ENCODE results near the gene SLC6A3.

The SLC6A3 gene

DNA sequence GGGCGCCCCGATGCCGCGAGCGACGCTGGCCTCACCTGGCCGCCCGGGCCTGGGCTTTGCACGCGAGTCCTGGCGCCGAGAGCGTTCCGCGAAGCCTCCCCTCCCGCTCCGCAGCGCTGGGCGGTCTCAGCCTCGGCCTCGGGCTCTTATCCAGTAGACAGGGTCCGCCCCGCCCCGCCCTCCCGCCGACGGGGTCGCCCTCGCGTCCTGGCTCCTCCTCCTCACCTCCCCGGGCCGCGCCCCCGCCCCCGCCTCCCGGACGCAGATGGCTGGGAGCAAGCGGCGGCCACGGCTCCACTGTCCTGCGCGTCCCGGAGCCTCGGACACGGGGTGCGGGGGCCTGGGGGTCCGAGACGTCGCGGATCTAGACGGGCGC, at the start of gene SLC6A3:
Gene SLC6A3 (minus strand): TSS at position 128 of the 376 bp plus-strand sequence. CDS start 2,243 bp downstream, outside the sequence.
- peaks cover 31% of the 10 kb centered on the region for H3K27me3 Mint-ChIP-seq

GRCh38 chr5:1493941-1494340, 48.7 kb upstream of the SLC6A3 start:
- Mint-ChIP-seq H3K4me1 (peaks cover 78% of the 10 kb centered on the region), H3K36me3 (peaks cover 8% of the 10 kb centered on the region), H3K9me3 (no peaks in the 10 kb centered on the region), H3K4me3 (peak overlapping the region; percentile 90), H3K27ac (peak overlapping the region; percentile 99), H3K27me3 (no peaks in the 10 kb centered on the region)
- no peak for DNase-seq (ENCODE audit: low spot score in 2 of 2)
- ATAC-seq (ENCODE audit: low read depth), result no peak

More for the DNA sequence above, at the start of gene SLC6A3:
- Mint-ChIP-seq H3K4me3 (peak within 1 kb of the TSS; percentile 36), H3K36me3 (peaks cover under 1% of the 10 kb centered on the region), H3K9me3 (peaks cover 2% of the 10 kb centered on the region), H3K4me1 (peaks cover 5% of the 10 kb centered on the region), H3K27ac (no peak within 1 kb of the TSS)
- DNase-seq (ENCODE audit: low spot score in 2 of 2), result no peak
- ATAC-seq (ENCODE audit: low read depth), result peak; percentile 22

DNA sequence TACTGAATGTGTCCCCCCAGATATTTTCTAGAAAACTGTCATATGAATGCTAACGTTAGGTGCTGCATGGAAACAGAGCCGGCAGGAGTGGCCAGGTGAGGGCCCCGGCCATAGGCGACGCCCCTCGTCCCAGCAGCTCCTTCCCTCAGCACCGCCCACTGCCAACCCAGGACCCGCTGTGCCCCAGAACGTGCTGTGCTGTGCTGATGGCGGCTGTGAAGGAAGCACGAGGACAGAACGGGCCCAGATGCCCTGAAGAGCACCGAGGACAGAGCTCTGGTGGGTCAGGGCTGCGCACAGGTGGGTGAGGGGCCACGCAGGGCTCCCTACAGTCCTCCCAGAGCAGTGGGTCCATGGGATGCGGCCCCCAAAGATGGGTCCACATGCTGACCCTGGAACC, 48.2 kb upstream of the SLC6A3 start:
- peaks cover 78% of the 10 kb centered on the region for H3K4me1 Mint-ChIP-seq
- no peaks in the 10 kb centered on the region for H3K27me3 Mint-ChIP-seq
- peaks cover 11% of the 10 kb centered on the region for H3K36me3 Mint-ChIP-seq
- ATAC-seq (ENCODE audit: low read depth) (no peak), DNase-seq (ENCODE audit: low spot score in 2 of 2) (no peak)
- peak overlapping the region; percentile 99 for H3K27ac Mint-ChIP-seq
- H3K4me3 Mint-ChIP-seq, result peak overlapping the region; percentile 90
- no peaks in the 10 kb centered on the region for H3K9me3 Mint-ChIP-seq

DNA sequence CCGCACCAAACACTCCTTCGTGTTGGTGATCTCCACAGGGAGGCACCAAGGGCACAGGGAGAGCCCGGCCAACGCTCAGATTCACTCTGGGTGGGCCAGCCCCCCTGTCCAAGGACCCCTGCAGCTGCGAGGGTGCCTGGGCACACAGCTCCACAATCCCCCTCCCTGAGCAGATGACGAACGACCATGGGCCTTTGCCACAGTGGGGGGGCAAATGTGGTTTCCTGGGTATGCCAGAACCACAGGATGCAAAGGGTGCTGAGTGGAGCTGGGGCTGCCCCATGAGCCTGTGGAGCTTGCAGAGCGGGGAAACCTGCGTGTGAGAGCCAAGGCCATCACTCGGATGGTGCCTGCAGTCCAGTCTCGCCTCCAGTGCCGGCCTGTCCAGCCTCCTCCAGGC, 47.5 kb upstream of the SLC6A3 start:
- no peaks in the 10 kb centered on the region for H3K9me3 Mint-ChIP-seq
- no peaks in the 10 kb centered on the region for H3K27me3 Mint-ChIP-seq
- DNase-seq (ENCODE audit: low spot score in 2 of 2), result no peak
- H3K4me3 Mint-ChIP-seq, result peak overlapping the region; percentile 90
- H3K27ac Mint-ChIP-seq, result peak overlapping the region; percentile 99
- peaks cover 77% of the 10 kb centered on the region for H3K4me1 Mint-ChIP-seq
- peak; percentile 6 for ATAC-seq (ENCODE audit: low read depth)
- H3K36me3 Mint-ChIP-seq, result peaks cover 13% of the 10 kb centered on the region

- Mint-ChIP-seq H3K4me1 (peaks cover 71% of the 10 kb centered on the region), H3K27me3 (no peaks in the 10 kb centered on the region), H3K9me3 (no peaks in the 10 kb centered on the region), H3K36me3 (peaks cover 23% of the 10 kb centered on the region), H3K4me3 (peak overlapping the region; percentile 64), H3K27ac (peak overlapping the region; percentile 99)
- ATAC-seq (ENCODE audit: low read depth), result peak; percentile 24
- no peak for DNase-seq (ENCODE audit: low spot score in 2 of 2)
These were observed 45.1 kb upstream of the SLC6A3 start for GRCh38 chr5:1490376-1490775.

DNA sequence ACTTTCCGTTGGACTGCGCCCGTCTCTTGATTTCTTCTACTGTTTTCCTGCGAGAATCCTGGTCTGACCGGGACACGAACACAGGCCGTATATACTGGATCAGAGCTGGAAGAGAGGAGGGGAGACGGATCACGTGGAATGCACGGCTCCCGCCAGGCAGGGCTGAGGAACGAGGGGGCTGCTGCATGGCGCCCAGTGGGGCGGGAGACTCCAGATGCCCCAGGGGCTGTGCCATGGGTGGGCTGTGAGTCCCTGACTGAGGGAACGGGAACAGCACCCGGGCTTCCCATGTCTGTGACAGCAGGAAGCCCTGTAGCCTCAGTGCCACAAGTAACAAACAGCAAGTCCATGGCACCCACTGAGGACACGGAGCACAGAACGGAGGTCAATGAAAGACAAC, 44.5 kb upstream of the SLC6A3 start:
- no peak for ATAC-seq (ENCODE audit: low read depth)
- no peaks in the 10 kb centered on the region for H3K9me3 Mint-ChIP-seq
- H3K36me3 Mint-ChIP-seq, result peaks cover 23% of the 10 kb centered on the region
- H3K4me1 Mint-ChIP-seq, result peaks cover 71% of the 10 kb centered on the region
- H3K27me3 Mint-ChIP-seq, result no peaks in the 10 kb centered on the region
- H3K4me3 Mint-ChIP-seq, result peak overlapping the region; percentile 64
- DNase-seq (ENCODE audit: low spot score in 2 of 2), result no peak
- peak overlapping the region; percentile 99 for H3K27ac Mint-ChIP-seq

DNA sequence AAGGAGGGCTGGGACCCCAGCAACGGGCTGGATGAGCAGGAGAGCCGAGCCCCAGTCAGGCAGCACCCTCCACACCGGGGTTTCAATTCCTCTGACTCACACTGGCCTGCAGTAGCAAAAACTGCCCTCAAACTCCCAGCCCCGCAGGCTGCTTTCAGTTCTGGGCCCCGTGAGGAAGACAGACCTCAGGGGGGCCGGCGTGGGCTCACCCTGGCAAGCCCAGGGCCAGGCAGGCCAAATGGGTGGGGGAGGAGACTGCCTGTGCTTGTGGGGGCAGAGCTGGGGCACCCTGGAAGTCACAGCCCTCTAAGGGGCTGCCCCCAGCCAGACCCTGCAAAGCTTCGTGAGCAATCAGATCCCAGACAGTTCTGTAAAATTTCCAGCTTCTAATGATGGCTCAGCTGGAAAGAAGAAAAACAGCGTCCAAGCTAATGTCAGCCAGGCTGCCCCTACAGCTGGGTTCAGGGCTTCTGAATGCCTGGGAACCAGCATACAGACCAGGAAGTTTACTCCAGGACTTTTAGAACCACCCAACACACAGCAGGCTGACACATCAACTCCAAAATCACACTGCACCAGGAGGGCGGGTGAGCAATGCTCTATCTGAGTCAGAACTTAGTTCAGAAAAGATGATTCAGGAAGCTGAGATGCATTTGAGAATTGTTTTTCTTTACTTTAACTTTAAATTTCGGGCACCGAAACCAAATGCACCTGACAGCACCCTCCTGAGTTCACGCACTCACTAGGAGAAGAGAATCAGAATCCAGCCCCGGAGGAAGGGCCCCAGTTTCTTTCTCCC, 43.8 kb upstream of the SLC6A3 start:
- H3K27ac Mint-ChIP-seq, result peak overlapping the region; percentile 99
- peaks cover 70% of the 10 kb centered on the region for H3K4me1 Mint-ChIP-seq
- peak overlapping the region; percentile 64 for H3K4me3 Mint-ChIP-seq
- DNase-seq (ENCODE audit: low spot score in 2 of 2) (no peak), ATAC-seq (ENCODE audit: low read depth) (peak; percentile 27)
- H3K27me3 Mint-ChIP-seq, result no peaks in the 10 kb centered on the region
- H3K36me3 Mint-ChIP-seq, result peaks cover 23% of the 10 kb centered on the region
- no peaks in the 10 kb centered on the region for H3K9me3 Mint-ChIP-seq

DNA sequence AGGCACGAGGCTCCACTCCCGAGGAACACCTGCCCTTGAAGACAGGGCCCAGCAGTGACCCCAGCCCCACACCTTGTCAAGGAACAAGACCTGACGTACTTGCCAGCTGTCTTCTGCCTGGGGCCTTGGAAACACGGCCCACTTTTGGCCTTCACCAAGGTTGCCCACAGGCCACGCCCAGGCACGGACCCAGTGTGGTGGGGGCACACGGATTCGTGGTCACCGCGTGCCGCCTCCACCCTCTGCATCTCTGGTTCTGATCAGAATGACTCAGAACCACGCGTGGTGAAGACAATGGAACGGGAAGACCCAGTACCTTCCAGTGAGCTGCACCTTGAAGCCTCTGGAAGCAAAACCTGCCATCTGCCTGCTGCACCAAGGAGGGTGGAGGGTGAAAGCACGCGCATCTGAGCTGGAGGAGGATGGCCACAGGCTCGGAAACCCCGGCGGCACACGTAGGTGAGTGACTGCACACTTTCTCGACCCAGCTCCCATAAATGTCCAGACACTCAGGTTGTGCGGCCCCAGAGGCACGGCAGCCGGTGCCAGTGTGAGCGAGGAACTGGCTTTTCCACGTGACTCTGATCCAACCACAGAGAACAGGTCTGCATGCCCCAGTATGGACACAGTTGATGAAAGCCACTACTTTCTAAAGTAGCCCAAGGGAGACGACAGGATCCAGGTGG, 42.0 kb upstream of the SLC6A3 start:
- Mint-ChIP-seq H3K27me3 (no peaks in the 10 kb centered on the region), H3K4me1 (peaks cover 64% of the 10 kb centered on the region), H3K9me3 (no peaks in the 10 kb centered on the region), H3K4me3 (peak overlapping the region; percentile 66), H3K27ac (peak overlapping the region; percentile 99), H3K36me3 (peaks cover 27% of the 10 kb centered on the region)
- DNase-seq (ENCODE audit: low spot score in 2 of 2) (no peak), ATAC-seq (ENCODE audit: low read depth) (no peak)

GRCh38 chr5:1486271-1486670, 41.0 kb upstream of the SLC6A3 start:
- ATAC-seq (ENCODE audit: low read depth) (no peak), DNase-seq (ENCODE audit: low spot score in 2 of 2) (no peak)
- Mint-ChIP-seq H3K27me3 (no peaks in the 10 kb centered on the region), H3K4me3 (peak overlapping the region; percentile 74), H3K9me3 (no peaks in the 10 kb centered on the region), H3K36me3 (peaks cover 27% of the 10 kb centered on the region), H3K4me1 (peaks cover 70% of the 10 kb centered on the region), H3K27ac (peak overlapping the region; percentile 99)

- DNase-seq (ENCODE audit: low spot score in 2 of 2) (no peak), ATAC-seq (ENCODE audit: low read depth) (no peak)
- Mint-ChIP-seq H3K4me1 (peaks cover 67% of the 10 kb centered on the region), H3K4me3 (peak overlapping the region; percentile 74), H3K27me3 (no peaks in the 10 kb centered on the region), H3K9me3 (no peaks in the 10 kb centered on the region), H3K27ac (peak overlapping the region; percentile 99), H3K36me3 (peaks cover 26% of the 10 kb centered on the region)
These were observed 40.4 kb upstream of the SLC6A3 start for GRCh38 chr5:1485579-1486118.

DNA sequence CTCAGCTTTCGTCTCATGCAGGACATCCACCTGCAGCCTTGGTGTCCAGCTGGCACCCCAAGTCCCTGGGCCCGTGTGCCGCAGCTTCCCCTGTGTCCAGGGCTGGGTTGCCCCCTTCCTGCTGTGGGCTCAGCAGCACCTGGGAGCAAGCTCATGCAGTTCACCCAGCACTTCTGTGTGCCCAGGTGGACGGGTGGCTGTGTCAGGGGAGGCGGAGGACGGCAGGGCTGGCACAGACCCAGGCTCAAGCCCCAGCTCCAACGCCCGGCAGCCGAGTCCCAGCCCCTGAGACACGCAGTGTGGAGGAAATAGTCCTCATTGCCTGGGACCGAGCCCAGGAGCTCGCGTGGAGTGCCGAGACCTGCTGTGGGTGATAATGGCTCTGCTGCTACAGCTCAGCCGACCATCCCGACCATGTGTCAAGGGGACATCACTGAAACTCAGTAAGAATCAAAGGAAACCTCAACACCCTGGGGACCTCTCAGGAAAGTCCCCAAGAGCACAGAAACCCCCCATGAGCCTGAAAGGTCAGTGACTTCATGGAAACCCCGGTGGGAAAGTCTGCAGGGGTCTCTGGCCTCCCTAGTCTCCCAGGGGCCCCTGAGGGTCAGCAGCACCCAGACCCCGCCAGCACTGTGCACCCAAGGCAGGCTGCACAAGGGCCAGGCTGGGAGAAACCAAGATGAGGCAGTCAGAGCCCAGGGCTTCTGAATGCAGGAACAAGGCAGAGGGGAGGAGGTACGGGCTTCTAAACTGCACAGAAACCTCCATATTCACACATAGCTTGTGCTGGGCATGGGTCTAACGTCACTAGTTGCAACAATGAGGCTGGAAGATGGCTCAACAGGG, 39.7 kb upstream of the SLC6A3 start:
- peak; percentile 81 to 83 for DNase-seq (ENCODE audit: low spot score in 2 of 2)
- Mint-ChIP-seq H3K4me1 (peaks cover 68% of the 10 kb centered on the region), H3K36me3 (peaks cover 31% of the 10 kb centered on the region), H3K27me3 (no peaks in the 10 kb centered on the region), H3K27ac (peak overlapping the region; percentile 99), H3K9me3 (no peaks in the 10 kb centered on the region), H3K4me3 (peak overlapping the region; percentile 74)
- peak; percentile 79 for ATAC-seq (ENCODE audit: low read depth)

DNA sequence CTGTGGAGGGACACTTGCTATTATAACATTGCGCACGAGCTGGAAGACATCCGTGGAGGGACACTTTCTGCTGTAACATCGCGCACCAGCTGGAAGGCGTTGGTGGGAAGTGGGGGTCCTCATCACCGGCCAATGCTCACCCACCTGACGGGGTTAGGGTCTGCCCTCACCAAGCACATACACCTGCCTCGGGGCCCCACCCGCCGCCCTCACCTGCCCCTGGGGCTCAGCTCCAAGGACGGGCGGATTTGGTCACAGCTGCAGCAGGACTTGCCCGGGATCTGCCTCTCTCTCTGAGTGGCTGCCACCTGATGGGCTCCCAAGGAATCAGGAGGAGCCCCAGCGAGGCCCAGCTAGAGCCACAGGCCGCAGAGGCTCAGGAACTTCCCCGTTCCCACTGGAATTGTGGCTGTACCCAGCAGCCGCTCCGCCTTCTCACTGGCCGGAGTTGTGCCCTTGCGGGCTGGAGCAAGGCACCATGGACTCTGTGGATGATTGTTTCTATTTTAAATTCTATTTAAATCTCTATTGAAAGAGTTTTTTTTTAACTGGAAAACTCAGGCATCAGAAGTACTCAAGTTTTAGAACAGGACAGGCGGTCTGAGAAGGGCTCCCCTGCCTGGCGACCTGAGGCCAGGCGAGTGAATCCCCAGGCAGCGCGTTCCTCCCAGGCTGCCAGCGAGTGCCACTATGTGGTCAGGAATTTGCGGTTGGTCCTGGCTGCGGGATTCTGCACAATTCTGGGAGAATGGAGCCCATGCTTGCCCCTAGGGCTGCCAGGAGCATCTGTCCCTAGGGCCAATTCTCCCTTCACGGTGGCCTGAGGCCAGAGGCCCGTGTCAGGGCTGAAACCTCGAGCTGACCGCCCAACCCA, 38.9 kb upstream of the SLC6A3 start:
- DNase-seq (ENCODE audit: low spot score in 2 of 2) (no peak), ATAC-seq (ENCODE audit: low read depth) (no peak)
- Mint-ChIP-seq H3K9me3 (no peaks in the 10 kb centered on the region), H3K4me3 (peak overlapping the region; percentile 74), H3K27me3 (no peaks in the 10 kb centered on the region), H3K36me3 (peaks cover 31% of the 10 kb centered on the region), H3K4me1 (peaks cover 63% of the 10 kb centered on the region), H3K27ac (peak overlapping the region; percentile 99)

- Mint-ChIP-seq H3K9me3 (no peaks in the 10 kb centered on the region), H3K4me3 (peak overlapping the region; percentile 15), H3K36me3 (peaks cover 27% of the 10 kb centered on the region), H3K27ac (peak overlapping the region; percentile 96), H3K27me3 (no peaks in the 10 kb centered on the region), H3K4me1 (peaks cover 56% of the 10 kb centered on the region)
- DNase-seq (ENCODE audit: low spot score in 2 of 2) (no peak), ATAC-seq (ENCODE audit: low read depth) (no peak)
These were observed 37.8 kb upstream of the SLC6A3 start for GRCh38 chr5:1483064-1483463.

Measured in memory B cell (primary cell).